Activated CD4-positive, alpha-beta T cell treated with anti-CD3 and anti-CD28 coated beads, Interleukin-2, amount 10 ng/mL, durations not matched to agents 7 days and 5 days (primary cell): Measurements from ENCODE around the gene NCK2. TPM values are rescaled to one million over a fixed set of nuclear protein-coding genes. Genes with fewer than 3 reads are reported as not detected.

Experiments
- CTCF ChIA-PET: fragments of 350-600 bp; sonication (Branson Sonifier 250); formaldehyde crosslinking; loops from one replicate; lab custom pipeline; 2021; ENCODE audit warnings: antibody characterized with exemption; lab: Charles Lee
- POLR2A ChIA-PET: fragments of 350-600 bp; sonication (Branson Sonifier 250); formaldehyde crosslinking; loops from one replicate; lab custom pipeline; 2021; ENCODE audit warnings: antibody characterized with exemption; lab: Charles Lee
- DNase-seq: peaks from one replicate; pipeline ENCODE4 v3.0.0-alpha.2; 2020
- H3K27ac Mint-ChIP-seq: one replicate; pipeline ENCODE4 v1.8.0; 2021; ENCODE audit warnings: mild to moderate bottlenecking, moderate library complexity, mixed read lengths
- H3K27me3 Mint-ChIP-seq: one replicate; pipeline ENCODE4 v1.8.0; 2021; ENCODE audit warnings: mixed read lengths
- H3K36me3 Mint-ChIP-seq: one replicate; pipeline ENCODE4 v1.8.0; 2021; ENCODE audit warnings: low read depth, mixed read lengths
- H3K4me1 Mint-ChIP-seq: one replicate; pipeline ENCODE4 v1.8.0; 2021; ENCODE audit warnings: mixed read lengths
- H3K4me3 Mint-ChIP-seq: one replicate; pipeline ENCODE4 v1.8.0; 2021; ENCODE audit warnings: mild to moderate bottlenecking, moderate library complexity, mixed read lengths
- H3K9me3 Mint-ChIP-seq: one replicate; pipeline ENCODE4 v1.8.0; 2021; ENCODE audit warnings: mixed read lengths
- total RNA-seq, 2 experiments: library from RNA; stranded (reverse); gene quantifications; one replicate each; pipeline ENCODE4 v1.2.3, GENCODE V29; 2021

The NCK2 gene
- total RNA-seq, 2 experiments from 2014 or later, result 73.3 to 84.1 TPM

GRCh38 chr2:105781274-105781978 lies 36.7 kb downstream of the NCK2 start:
- no peak for DNase-seq
- Mint-ChIP-seq H3K36me3 (peaks cover 56% of the 10 kb centered on the region), H3K27ac (peak overlapping the region; percentile 89), H3K4me3 (no peak overlapping the region), H3K9me3 (no peaks in the 10 kb centered on the region), H3K27me3 (no peaks in the 10 kb centered on the region), H3K4me1 (peaks cover 93% of the 10 kb centered on the region)
- CTCF ChIA-PET, result interaction anchor here (1.0 to 1.7 kb wide), 2 partner anchors 15 to 53 kb away, joined by 3 to 4 read pairs; no protein-coding TSS in a partner anchor
- POLR2A ChIA-PET, result no interaction called here

DNA sequence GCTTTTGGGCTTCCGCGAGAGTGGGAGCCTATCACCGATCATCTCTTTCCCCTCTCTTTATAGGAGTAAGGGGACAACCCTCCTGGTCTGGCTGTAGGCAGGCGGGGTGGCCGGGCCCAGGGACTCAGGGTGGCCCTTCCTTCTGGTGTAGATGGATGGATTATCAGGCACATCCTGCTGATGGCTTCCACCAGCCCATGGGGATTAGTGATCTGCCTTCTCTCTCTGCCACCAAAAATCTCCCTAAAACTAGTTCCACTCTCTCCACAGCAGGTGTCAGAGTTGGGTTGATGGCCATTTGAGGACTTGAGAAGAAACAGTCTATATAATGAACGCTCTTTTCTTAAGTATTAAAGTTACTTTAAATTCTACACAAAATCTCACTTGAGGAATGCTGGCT lies 37.4 kb downstream of the NCK2 start:
- Mint-ChIP-seq H3K9me3 (no peaks in the 10 kb centered on the region), H3K27me3 (no peaks in the 10 kb centered on the region), H3K4me3 (peak overlapping the region; percentile 51), H3K36me3 (peaks cover 62% of the 10 kb centered on the region), H3K4me1 (peaks cover 93% of the 10 kb centered on the region), H3K27ac (peak overlapping the region; percentile 89)
- ChIA-PET POLR2A (no interaction called here), CTCF (interaction anchor here (1.1 to 1.7 kb wide), 3 partner anchors 10 to 37 kb away, joined by 3 to 4 read pairs (median 4); no protein-coding TSS in a partner anchor)
- peak; percentile 43 for DNase-seq

- H3K27ac Mint-ChIP-seq, result peak overlapping the region; percentile 89
- H3K27me3 Mint-ChIP-seq, result no peaks in the 10 kb centered on the region
- no peak for DNase-seq
- H3K4me1 Mint-ChIP-seq, result peaks cover 93% of the 10 kb centered on the region
- POLR2A ChIA-PET, result no interaction called here
- CTCF ChIA-PET, result interaction anchor here (1.0 to 1.7 kb wide), 7 partner anchors 11 to 37 kb away, joined by 3 to 6 read pairs (median 4); no protein-coding TSS in a partner anchor
- peak overlapping the region; percentile 51 for H3K4me3 Mint-ChIP-seq
- no peaks in the 10 kb centered on the region for H3K9me3 Mint-ChIP-seq
- H3K36me3 Mint-ChIP-seq, result peaks cover 61% of the 10 kb centered on the region
Observed at GRCh38 chr2:105782646-105783045, 37.9 kb downstream of the NCK2 start.

- POLR2A ChIA-PET, result no interaction called here
- CTCF ChIA-PET, result interaction anchor here (1.0 to 1.7 kb wide), 9 partner anchors 9 to 38 kb away, joined by 3 to 6 read pairs (median 3); no protein-coding TSS in a partner anchor
- peak overlapping the region; percentile 51 for H3K4me3 Mint-ChIP-seq
- peak overlapping the region; percentile 89 for H3K27ac Mint-ChIP-seq
- H3K36me3 Mint-ChIP-seq, result peaks cover 58% of the 10 kb centered on the region
- no peaks in the 10 kb centered on the region for H3K27me3 Mint-ChIP-seq
- H3K9me3 Mint-ChIP-seq, result no peaks in the 10 kb centered on the region
- peaks cover 93% of the 10 kb centered on the region for H3K4me1 Mint-ChIP-seq
- DNase-seq, result no peak
Observed at GRCh38 chr2:105783151-105783738, 38.5 kb downstream of the NCK2 start.

DNA sequence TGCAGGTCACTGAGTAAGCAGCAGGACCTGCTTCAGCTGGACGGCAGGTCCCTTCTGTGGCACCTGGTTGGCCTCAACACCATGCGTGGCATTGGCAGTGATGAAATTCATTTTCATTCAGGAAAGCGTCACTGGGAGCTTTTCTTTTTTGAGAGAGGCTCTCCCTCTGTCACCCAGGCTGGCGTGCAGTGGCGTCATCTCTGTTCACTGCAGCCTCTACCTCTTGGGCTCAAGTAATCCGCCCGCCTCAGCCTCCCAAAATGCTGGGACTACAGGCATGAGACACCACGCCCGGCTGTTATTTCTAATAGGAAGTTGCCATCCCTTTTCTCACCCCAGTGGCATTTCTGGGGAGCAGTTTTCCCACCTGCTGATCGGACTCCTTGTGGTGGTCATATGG lies 39.3 kb downstream of the NCK2 start:
- no peaks in the 10 kb centered on the region for H3K9me3 Mint-ChIP-seq
- no peak for DNase-seq
- CTCF ChIA-PET, result interaction anchor here (1.0 to 1.5 kb wide), 3 partner anchors 8 to 32 kb away, joined by 3 to 4 read pairs (median 3); no protein-coding TSS in a partner anchor
- POLR2A ChIA-PET, result no interaction called here
- no peak overlapping the region for H3K4me3 Mint-ChIP-seq
- H3K27me3 Mint-ChIP-seq, result no peaks in the 10 kb centered on the region
- peak overlapping the region; percentile 42 for H3K27ac Mint-ChIP-seq
- H3K4me1 Mint-ChIP-seq, result peaks cover 95% of the 10 kb centered on the region
- peaks cover 54% of the 10 kb centered on the region for H3K36me3 Mint-ChIP-seq

DNA sequence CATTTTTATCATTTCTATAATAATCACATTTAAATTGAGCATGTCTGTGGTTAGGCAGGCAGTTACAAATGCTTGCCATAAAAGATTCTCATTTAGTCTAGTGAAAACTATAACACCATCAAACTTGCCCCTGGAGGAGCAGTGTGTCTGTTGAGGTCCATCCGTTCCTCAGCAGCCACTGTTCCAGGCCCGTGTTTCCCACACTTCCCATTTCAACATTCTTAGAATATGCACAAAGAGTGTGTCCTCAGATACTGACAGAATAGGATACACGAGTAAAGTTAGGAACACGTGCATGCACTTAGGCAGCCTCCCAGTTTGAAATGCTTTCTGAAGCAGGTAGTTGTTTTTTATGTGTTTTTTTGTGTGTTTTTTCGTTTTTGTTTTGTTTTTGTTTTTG lies 39.9 kb downstream of the NCK2 start:
- ChIA-PET CTCF (no interaction called here), POLR2A (no interaction called here)
- no peaks in the 10 kb centered on the region for H3K9me3 Mint-ChIP-seq
- no peak overlapping the region for H3K4me3 Mint-ChIP-seq
- H3K27ac Mint-ChIP-seq, result no peak overlapping the region
- no peaks in the 10 kb centered on the region for H3K27me3 Mint-ChIP-seq
- no peak for DNase-seq
- H3K4me1 Mint-ChIP-seq, result peaks cover 98% of the 10 kb centered on the region
- peaks cover 54% of the 10 kb centered on the region for H3K36me3 Mint-ChIP-seq

DNA sequence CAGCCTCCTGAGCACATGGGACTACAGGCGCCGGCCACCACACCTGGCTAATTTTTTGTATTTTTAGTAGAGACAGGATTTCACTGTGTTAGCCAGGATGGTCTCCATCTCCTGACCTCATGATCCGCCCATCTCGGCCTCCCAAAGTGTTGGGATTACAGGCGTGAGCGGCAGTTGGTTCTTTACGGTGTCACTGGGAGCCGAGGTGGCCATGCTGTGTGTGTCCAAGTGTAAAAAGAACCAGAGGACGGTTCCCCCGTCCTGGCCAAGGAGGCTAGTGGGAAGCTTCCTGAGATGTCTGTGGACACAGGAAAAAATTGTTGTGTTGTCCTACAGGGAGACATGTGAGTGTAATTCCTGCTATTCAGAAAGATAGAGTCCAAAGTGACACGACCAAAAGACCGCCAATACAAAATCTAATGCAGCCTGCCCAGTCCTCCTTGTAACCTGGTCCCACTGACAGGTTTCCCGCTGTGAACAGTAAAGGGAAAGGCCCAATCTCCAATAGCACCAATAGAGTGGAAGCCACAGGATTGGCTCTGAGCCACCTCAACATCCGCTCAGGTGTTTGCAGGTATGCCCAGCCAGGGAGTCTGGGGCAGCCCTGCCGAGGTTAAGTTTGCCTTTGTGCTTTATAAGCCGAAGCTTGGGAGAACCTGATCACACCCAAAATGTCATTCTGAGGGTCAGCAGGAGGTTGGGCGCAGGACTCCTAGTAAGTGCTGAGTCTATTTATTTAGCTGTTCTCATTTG lies 40.6 kb downstream of the NCK2 start:
- H3K27ac Mint-ChIP-seq, result peak overlapping the region; percentile 90
- ChIA-PET POLR2A (no interaction called here), CTCF (interaction anchor here (1.0 to 1.6 kb wide), 2 partner anchors 16 to 40 kb away, joined by 3 to 4 read pairs; no protein-coding TSS in a partner anchor)
- H3K4me1 Mint-ChIP-seq, result peaks cover 98% of the 10 kb centered on the region
- no peaks in the 10 kb centered on the region for H3K27me3 Mint-ChIP-seq
- no peaks in the 10 kb centered on the region for H3K9me3 Mint-ChIP-seq
- no peak overlapping the region for H3K4me3 Mint-ChIP-seq
- no peak for DNase-seq
- peaks cover 58% of the 10 kb centered on the region for H3K36me3 Mint-ChIP-seq

GRCh38 chr2:105786231-105787230 lies 41.8 kb downstream of the NCK2 start:
- Mint-ChIP-seq H3K4me1 (peaks cover 98% of the 10 kb centered on the region), H3K9me3 (no peaks in the 10 kb centered on the region), H3K27ac (peak overlapping the region; percentile 90), H3K4me3 (peak overlapping the region; percentile 24), H3K36me3 (peaks cover 60% of the 10 kb centered on the region), H3K27me3 (no peaks in the 10 kb centered on the region)
- DNase-seq, result peak; percentile 32
- POLR2A ChIA-PET, result interaction anchor here (0.6 to 0.7 kb wide), 2 partner anchors 17 to 24 kb away, joined by 3 to 4 read pairs; no protein-coding TSS in a partner anchor
- CTCF ChIA-PET, result interaction anchor here (0.8 to 3.3 kb wide), 11 partner anchors 9 to 380 kb away, joined by 3 to 12 read pairs (median 3); no protein-coding TSS in a partner anchor

DNA sequence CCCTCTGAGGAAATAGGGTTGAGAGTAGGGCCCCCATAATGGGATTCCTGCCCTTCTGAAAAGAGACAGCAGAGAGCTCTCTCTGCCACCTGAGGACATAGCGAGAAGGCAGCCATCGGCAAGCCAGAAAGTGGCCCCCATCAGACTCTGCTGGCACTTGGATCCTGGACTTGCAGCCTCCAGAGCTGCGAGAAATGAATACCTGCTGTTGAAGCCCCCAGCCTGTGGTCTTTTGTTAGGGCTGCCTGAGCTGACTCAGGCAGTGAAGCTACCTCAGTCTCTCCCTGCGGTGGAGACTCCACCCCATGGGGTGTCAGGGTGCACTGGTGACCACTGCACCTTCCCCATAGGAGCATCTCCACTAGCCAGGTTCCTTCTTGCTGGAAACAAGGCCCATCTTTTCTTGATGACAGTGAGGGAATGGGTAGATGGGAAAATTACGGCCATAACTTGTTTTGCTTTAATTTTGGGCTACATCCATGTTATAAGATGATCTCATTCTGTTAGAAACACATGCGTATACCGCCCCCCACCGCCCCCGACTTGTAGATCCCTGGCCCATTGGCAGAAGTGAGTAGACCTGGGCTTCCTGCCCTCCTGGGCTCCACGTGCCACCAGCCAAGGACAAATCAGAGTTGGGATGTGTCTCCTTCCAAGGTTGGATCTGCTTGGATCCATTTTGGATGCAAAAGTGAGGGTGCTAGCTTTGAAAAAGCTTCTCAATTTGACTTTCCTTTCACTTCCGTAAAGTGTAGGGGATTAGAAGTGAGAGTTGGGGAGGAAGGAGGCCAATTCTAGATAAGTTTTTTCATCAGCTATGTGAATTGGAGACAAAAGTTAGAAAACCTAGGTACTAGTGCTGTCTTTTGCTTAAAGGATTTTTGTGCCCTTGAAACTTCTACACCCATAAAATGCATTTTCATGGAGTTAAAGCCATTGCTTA lies 42.9 kb downstream of the NCK2 start:
- Mint-ChIP-seq H3K27me3 (no peaks in the 10 kb centered on the region), H3K4me1 (peaks cover 98% of the 10 kb centered on the region), H3K9me3 (no peaks in the 10 kb centered on the region), H3K36me3 (peaks cover 60% of the 10 kb centered on the region), H3K27ac (peak overlapping the region; percentile 90), H3K4me3 (no peak overlapping the region)
- ChIA-PET CTCF (interaction anchor here (0.8 to 3.3 kb wide), 9 partner anchors 10 to 379 kb away, joined by 3 to 12 read pairs (median 3); no protein-coding TSS in a partner anchor), POLR2A (interaction anchor here (0.6 kb wide), 1 partner anchor 18 kb away, joined by 4 read pairs; no protein-coding TSS in a partner anchor)
- no peak for DNase-seq

DNA sequence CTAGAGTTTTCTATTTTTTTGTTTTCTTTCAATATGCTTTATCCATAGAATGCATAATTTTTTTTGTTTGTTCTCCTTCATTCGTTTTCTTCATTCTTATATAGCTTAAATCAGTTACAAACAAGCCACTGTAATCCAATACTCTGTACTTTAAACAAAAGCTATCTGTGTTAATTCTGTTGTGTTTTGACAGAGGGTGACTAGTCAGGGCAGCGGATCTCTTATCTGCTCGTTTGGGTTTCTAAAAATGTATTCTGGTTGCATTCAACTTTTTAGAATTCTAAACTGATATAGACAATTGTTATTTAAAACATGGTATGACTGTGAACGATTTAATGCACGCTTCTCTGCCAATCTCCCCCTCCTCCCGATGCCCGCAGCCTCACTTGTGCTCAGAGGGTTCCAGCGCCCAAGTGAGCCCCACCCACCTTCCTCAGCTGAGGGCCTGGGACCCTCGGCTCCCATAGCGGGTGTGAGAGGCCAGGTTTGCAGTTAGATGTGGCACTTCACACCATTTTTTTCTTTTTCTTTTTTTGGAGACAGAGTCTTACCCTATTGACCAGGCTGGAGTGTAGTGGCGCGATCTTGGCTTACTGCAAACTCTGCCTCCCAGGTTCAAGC lies 44.1 kb downstream of the NCK2 start:
- Mint-ChIP-seq H3K9me3 (no peaks in the 10 kb centered on the region), H3K4me3 (no peak overlapping the region), H3K4me1 (peaks cover 98% of the 10 kb centered on the region), H3K27ac (peak overlapping the region; percentile 89), H3K27me3 (no peaks in the 10 kb centered on the region), H3K36me3 (peaks cover 62% of the 10 kb centered on the region)
- DNase-seq, result no peak
- ChIA-PET POLR2A (no interaction called here), CTCF (interaction anchor here (0.7 to 3.3 kb wide), 5 partner anchors 11 to 503 kb away, joined by 3 to 12 read pairs (median 4); no protein-coding TSS in a partner anchor)
